Lung microvascular endothelial cell (primary cell): Measurements from ENCODE around the gene HLA-DRB1. TPM values are rescaled to one million over a fixed set of nuclear protein-coding genes. Genes with fewer than 3 reads are reported as not detected.
"Not testable (repeated sequence)": the region's sequence is repeated elsewhere in the genome, so short reads cannot be mapped to it uniquely, and the experiment has no call there.

ENCODE experiments used
- DNase-seq, 2 donors: peaks; one replicate each; pipeline versions ENCODE4 v3.0.0 to v3.0.0-alpha.2; 2010; ENCODE audit warnings: low read depth in 2 of 2
- total RNA-seq: library from RNA; depleted of rRNA; stranded (reverse); fragments of >200 nt; gene quantifications from 2 replicates; pipeline ENCODE4 v1.2.1, GENCODE V29; 2014

The HLA-DRB1 gene
- total RNA-seq: 0.40 and 1.5 TPM in 2 replicates

- peak; percentile 2 to 28 for DNase-seq
Observed at GRCh38 chr6:32589596-32590449, at the start of gene HLA-DRB1. HLA-DRB1 (minus strand) TSS chr6:32589848; CDS start chr6:32589742, 106 bp downstream.

GRCh38 chr6:32638532-32639219 is 49.0 kb upstream of the HLA-DRB1 start:
- DNase-seq: no peak

GRCh38 chr6:32637883-32638282 is 48.2 kb upstream of the HLA-DRB1 start:
- DNase-seq: no peak

GRCh38 chr6:32637219-32637880 is 47.7 kb upstream of the HLA-DRB1 start, which contains the start of gene HLA-DQA1:
HLA-DQA1 (plus strand) TSS chr6:32637406; CDS start chr6:32637459, 53 bp downstream.
- DNase-seq: no peak

GRCh38 chr6:32635526-32636123 is 46.0 kb upstream of the HLA-DRB1 start:
- DNase-seq: no peak

GRCh38 chr6:32629793-32630192 is 40.1 kb upstream of the HLA-DRB1 start:
- not testable (repeated sequence) for DNase-seq

GRCh38 chr6:32627831-32628230 is 38.2 kb upstream of the HLA-DRB1 start:
- peak; percentile 52 to 53 for DNase-seq

- DNase-seq: no peak
Observed at GRCh38 chr6:32627249-32627648, 37.6 kb upstream of the HLA-DRB1 start.

GRCh38 chr6:32625137-32625536 is 35.5 kb upstream of the HLA-DRB1 start:
- DNase-seq: no peak

GRCh38 chr6:32624565-32624964 is 34.9 kb upstream of the HLA-DRB1 start:
- no peak for DNase-seq

- no peak for DNase-seq
Observed at GRCh38 chr6:32623693-32624092, 34.0 kb upstream of the HLA-DRB1 start.

GRCh38 chr6:32622545-32623401 is 33.1 kb upstream of the HLA-DRB1 start:
- peak; percentile 48 to 52 for DNase-seq

GRCh38 chr6:32621372-32621771 is 31.7 kb upstream of the HLA-DRB1 start:
- DNase-seq: no peak

- DNase-seq: no peak
Observed at GRCh38 chr6:32617751-32618150, 28.1 kb upstream of the HLA-DRB1 start.

GRCh38 chr6:32615885-32616532 is 26.4 kb upstream of the HLA-DRB1 start:
- no peak for DNase-seq

GRCh38 chr6:32614366-32615081 is 24.9 kb upstream of the HLA-DRB1 start:
- DNase-seq: no peak

- DNase-seq: no peak
Observed at GRCh38 chr6:32613475-32613874, 23.8 kb upstream of the HLA-DRB1 start.

GRCh38 chr6:32610682-32611296 is 21.1 kb upstream of the HLA-DRB1 start:
- DNase-seq: no peak
